Fibroblast of peridontal ligament (primary cell): Measurements from ENCODE around the gene ERBB4.

ENCODE experiments used
- DNase-seq: peaks from one replicate; pipeline ENCODE4 v3.0.0-alpha.2; 2010; ENCODE audit errors: extremely low read depth

The ERBB4 gene

DNA sequence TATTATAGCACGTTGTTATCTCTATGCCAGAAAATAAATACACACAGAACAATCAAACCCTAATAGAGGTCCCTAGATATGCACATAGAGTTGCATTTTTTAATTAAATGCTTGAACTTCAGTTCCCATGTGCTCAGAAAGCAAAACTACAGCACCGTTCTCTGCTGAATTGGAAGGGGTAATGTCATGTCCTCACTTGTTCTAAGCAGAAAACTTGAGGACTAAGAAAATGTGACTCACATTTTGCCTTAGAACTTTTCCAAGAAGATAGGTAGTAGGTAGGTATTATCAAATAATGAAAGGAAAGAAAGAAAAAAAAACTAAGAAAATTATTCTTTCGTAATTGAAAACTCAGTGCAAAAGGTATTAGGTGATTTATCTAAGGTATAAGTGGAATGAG, 607.3 kb downstream of the ERBB4 start:
- DNase-seq: no peak

DNA sequence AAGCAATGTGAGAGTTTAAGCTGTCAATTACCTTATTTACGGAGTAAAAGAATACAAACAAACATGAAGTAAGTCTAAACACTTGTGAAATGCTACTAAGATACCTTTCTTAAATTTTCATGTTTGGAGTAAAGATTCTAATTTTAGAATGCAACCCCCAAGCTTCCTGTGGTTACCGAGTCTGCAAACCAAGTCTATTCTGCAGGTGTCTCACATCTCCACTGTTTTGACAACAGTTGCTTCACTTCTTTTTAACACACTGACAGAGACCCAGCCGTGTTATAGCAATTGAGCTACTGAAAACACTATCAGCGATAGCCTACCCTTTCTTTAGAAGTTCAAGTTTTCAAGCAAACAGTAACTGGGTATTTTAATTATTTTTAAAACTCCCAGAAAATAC, 608.3 kb downstream of the ERBB4 start:
- DNase-seq: no peak

DNA sequence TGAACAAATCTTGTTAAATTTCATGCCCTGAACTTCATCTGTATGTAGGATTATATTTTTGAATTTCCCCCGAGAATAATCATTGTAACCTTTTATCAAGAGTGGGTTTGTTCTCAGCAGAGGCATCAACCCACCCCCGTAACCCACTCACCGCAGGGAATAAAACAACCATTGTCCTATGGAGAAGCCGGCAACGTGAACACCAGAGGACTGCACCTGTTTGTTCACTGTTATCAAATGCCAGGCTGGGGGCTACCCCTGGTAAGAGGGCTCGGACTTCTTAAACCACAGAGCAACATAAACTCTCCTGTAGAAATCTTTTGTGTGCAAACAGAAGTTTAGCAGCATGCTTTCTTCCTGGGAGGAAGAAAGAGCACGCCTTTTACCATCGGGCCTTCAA, 610.4 kb downstream of the ERBB4 start:
- DNase-seq: no peak

DNA sequence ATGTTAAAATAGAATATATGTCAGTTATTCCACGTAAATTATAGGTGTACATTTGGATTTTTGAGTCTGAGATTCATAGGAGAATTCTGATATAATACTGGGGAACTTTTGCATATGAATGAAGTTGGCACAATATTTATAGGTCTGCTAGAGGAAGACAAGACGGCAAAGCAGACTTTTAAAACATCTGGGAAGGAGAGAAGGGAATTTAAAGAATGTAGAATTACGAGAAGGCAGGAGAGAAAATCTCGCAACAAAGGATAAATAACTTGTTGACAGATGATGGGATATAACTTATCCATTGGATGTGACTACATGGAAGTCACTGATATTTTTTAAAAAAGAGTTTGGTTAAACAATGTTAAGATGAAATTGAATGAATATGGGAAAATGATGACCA, 615.6 kb downstream of the ERBB4 start:
- no peak for DNase-seq

DNA sequence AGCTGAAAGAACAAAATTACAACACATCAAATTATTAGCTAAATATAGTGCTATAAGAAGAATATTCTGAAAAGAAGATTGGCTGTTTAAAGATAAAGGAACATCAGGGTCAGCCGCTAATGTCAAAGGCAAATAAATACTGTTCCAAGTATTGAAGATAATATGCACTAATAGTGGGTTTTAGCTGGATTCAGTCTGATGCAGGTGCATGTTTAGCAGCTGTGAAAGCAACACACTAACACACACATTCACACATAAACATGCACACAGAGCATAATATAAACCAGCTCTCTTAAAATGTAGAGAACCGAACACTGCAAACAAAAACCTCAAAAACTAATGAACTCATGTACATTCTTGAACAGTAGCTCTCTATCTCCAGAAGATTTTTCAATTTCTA, 634.6 kb downstream of the ERBB4 start:
- DNase-seq: no peak

DNA sequence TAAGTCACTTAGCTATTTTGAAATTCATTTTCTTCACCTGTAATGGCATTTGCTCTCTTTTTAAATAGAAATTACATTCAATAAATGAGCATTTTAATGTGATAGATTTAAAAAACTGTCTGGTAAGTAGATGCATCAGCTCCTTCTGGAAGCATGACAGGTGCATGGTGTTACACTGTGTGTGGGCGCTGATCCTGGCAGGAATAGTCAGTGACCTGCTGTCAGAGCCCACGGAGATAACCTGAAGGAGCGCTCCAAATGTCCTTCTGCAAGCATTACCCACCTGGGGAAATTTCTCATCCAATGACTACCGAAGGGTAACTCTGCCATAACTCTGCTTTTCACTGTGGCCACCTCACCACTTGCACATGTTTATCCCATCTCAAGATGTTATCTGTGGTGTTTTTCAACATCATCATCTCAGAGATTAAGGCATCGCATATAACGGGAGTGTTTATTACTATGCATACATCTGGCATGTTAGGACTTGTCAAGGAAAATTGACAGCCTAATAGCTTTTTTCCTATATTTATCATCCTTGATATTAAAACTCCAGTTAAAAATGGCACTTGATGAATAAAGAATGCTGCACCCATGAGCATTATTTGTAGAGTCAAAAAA, 637.3 kb downstream of the ERBB4 start:
- no peak for DNase-seq

DNA sequence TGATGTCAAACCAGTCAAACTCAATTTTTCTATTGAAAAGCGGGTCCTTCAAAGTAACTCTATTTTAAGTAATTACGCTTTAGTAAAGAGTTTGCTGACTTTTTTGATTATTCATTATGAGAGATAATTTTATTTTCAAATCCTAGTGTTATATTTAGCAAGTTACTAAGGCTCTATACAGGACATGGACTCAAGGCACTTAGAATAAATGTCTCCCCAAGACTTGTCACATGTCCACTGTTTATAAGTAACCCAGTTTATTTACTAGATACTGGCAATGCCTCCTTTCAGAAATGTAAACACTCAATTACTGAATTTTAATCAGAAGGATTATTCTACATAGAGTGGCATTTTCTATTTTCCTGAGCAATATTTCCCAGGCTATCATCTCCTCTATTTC, 638.1 kb downstream of the ERBB4 start:
- DNase-seq: peak; percentile 4

DNA sequence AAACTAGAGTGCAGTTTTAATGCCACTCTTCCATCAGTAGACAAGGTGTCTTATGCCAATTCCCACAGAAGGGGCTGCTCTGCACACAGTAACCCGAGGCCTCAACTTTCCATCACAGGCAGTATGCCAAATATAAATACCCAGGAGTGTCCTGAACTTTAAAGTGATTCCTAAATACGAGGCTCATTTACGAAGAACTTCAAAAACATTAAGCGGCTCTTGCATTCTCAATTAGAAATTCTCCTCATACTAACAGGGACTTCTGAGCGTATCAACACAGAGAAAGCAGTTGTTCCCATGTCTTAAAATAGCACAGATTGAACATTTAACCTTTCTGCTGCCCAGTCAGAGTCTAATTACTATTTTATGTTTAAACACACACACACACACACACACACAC, 638.6 kb downstream of the ERBB4 start:
- DNase-seq: peak; percentile 55

DNA sequence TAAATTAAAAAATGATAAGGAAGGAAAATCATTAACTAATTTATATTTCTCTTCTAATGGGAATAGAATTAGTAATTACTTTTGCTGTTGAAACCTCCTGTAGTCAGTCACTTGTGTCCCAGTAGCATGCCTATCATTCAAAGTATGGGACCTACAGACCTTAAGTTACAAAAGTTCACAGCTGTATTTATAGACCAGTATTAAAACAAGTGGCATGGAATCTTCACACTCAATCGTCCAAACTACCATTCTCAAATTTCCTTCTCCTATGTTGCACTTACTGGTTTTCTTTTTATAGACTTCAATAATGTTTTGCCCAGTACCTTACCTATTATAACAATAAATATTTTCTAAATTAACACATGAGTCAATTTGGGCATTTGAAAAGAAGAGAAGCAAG, 639.9 kb downstream of the ERBB4 start:
- DNase-seq: no peak

DNA sequence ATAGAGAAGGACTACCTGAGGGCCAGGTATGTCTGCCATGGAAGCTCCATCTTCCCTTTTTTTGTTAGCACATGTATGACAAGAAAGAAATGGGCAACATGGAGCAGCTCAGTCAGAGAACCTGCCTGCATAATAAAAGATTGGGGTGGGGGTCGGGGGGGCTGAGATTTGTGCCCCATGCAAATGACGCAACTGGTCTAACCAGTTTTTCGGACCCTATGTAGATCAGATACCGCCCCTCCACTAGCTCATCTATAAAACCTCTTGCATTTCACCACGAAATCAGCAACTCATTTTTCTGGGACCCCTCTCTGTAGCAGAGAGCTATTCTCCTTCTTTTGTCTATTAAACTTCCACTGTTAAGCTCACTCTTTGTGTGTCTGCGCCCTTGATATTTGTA, 657.2 kb downstream of the ERBB4 start:
- no peak for DNase-seq

DNA sequence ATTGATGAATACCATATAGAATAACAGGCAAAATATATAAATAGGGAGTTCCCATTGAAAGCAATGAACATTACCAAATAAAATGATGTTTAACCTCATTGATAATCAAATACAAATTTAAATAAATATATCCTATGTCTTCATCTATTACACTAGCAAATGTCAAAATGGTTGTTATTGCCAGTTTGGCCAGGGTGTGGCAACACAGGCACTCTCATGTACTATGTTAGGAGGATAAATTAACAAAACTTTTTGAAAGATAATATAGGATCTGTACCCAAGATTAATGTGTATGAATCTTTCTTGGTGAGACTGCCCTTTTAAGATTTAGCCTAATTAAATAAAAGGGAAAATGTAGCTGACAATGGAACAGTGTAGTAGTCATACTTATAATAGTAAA, 659.3 kb downstream of the ERBB4 start:
- DNase-seq: peak; percentile 75

DNA sequence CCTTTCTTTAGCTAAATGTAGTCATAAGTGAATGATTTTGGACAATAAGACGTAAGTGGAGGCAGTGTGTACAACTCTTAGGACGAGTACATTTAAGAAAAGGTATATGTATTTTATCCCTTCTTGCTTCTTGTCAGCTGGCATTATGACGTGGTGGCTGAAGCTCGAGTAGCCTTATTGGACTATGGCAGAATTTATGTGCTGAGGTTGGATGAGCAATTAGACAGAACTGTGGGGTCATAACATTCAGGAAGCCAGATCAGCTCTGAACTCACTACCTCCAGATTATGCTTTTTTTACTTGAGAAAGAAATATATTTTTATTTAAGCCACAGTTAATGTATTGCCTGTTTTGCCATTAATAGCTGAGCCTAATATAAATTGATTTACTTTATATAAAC, 661.5 kb downstream of the ERBB4 start:
- no peak for DNase-seq

DNA sequence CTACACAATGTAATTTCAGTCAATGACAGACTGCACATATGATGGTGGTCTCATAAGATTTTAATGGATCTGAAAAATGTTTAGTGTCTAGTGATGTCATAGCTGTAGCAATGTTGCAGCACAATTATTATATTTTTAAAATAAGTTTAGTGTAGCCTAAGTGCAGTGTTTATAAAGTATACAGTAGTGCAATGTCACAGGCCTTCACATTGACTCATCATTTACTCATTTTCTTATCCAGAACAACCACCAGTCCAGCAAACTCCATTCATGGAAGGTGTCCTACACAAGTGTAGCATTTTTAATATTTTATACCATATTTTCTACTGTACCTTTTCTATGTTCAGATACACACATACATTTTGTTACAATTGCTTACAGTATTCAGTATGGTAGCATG, 663.1 kb downstream of the ERBB4 start:
- no peak for DNase-seq

DNA sequence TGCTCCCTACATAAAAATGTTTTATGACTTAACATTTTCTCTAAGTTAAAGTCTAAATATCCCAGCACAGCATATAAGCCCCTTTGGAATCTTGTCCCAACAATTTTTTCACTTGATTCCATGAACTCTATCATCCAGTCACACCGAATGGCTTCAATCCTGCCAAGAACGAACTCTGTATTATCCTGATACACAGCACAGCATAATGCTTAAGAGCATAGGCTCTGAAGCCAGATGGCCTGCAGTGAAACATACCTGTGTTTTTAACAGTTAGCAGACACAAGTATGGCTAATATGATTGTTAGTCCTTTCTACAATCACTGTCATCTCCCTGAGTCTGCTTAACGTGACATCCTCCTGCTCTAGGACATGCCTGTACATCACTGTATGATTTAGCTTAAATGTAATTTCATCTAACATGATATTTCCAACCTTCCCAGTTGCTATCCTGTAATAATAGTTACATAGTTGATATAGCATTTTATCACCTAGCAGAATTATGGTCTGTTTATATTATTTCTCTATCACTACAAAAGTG, 669.5 kb downstream of the ERBB4 start:
- no peak for DNase-seq

DNA sequence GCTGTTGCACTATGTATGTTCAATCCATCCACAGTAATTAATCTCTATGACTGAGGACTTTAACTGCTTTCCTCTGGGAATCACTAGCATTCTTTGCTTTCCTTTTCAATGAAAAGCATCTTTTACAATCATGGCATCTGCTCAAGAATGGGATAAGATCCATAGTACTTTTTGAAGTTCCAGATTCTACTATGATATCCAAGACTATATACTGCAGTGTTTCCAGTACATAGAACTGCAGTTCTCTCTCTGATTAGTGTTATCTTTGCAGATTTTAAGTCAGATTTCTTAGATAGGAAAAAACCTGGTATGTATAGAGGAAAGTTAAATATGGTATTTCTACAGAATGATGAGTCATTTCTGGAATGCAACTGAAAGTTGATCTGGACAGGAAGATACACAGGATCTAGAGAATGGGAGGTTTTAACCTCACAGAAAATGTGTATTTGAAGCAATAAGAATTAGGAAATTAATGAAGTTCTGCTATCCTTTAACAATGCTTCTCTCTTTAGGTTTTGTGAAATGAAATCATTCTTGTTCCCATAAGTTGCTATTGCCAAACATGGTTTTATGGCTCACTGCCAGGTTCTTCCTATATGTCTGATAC, 670.7 kb downstream of the ERBB4 start:
- DNase-seq: peak; percentile 72

DNA sequence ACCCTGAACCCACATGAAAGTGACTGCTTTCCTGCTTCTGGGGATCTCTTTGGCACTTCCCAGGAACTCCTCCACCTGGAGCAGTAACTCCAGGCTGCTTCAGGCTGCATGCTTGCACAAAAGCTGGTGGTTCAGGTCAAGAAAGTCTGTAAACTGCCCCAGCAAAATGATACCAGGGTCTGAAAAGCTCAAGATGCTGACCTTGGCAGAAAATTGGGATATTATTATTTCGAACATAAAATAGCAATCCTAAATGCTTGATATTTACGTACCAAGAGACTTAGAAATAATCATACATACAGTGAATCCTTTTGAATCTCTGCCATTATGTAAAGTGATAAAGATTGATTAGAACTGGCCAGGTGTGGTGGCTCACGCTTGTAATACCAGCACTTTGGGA, 674.3 kb downstream of the ERBB4 start:
- no peak for DNase-seq

DNA sequence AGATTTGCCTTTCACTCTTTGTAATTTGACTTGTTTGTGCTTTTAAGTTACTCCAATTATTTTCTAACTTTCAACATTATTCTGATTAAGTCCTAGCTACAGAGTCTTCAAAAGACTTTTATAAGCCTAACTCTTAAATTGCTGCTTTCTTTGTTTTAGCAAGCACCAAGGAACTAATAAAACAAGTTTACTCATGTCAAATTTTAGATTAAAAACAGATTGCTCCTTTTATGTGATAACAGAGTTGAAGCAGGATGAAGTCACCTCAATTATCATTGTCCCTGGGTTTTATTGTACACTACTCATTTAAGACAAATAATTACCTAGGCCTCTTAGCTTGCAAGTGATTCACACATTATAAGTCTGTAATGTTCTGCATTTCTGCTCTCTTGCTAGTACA, 678.4 kb downstream of the ERBB4 start:
- DNase-seq: no peak

DNA sequence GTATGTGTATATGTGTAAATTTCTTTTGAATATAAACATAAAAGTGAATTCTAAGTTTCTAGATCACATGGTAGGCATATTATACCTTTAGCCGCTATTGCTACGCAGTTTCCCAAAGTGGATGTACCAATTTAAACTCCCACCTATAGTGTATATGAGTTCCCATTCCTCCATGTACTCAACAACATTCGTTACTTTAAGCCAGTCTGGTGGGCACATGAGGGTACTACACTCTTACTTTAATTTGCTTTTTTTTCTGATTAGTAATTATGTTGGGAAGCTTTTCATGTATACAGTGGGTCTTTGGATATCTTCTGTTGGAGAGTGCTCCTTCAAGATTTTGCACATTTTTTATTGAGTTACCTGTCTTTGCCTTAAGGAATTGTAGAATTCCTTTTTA, 683.8 kb downstream of the ERBB4 start:
- DNase-seq: no peak

DNA sequence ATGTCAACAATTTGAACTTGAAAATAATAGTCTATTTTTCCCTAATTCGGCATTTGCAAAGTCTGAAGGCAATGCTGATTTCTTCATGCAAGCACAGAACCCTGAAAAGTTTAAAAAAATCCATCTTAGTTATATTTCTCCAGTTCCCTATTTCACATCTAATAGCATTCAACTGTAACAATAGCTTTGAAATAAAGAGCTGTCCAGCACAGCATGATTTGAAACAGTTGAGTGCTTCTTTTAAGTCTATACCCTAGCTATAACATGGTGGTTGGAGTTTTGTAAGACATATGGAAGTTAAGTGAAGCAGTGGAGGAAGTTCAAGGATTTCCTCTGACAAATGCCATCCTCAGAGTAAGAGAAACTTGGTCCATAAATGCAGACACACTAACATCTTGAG, 691.9 kb downstream of the ERBB4 start:
- no peak for DNase-seq

DNA sequence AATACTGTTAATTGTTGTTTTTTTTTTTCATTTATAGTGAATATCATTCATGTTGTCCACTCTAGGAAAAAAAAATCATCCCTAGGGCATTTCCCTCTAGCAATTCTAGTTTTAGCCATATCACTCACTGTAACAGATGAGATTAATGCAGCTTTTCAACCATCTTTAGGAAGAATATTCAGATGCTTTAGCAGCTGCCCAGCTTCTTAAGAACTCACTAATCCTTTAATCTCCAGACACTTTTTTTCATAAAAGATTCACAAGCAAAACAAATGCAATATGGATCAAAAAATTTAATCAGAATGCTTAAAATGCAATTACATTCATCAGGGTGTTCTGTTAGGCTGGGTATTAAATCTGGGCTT, 692.6 kb downstream of the ERBB4 start:
- no peak for DNase-seq

DNA sequence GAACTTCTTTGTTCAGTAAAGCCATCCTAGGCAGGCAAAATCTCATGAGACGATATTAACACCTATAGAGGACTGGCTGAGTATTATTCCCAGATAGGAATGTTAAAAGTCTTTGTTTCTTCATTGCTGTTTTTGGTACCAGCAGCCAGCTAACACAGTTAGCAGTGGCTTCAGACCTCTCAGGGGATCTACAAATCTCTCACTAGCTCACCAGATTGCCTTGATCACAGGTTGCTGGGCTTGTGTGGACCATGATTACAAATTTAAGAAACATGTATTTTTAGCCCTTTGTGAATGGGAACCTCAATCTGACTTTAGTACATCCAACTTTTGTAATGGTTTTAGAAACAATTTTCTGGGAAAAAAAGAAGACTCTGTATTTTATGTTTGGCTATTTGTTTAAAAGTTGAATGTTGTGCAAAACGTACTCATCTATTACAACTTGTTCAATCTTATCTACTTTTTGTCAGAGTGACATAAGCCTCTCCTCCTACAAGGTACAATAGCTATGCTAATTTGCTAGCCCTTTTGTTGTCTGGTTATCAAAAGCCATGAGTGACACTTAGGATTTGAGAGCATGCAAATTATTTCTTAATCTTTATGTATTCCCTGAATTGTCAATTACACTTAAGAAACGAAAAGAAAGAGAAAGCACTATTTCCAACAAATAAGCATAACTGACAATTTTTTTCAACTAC, 693.1 kb downstream of the ERBB4 start:
- DNase-seq: no peak

DNA sequence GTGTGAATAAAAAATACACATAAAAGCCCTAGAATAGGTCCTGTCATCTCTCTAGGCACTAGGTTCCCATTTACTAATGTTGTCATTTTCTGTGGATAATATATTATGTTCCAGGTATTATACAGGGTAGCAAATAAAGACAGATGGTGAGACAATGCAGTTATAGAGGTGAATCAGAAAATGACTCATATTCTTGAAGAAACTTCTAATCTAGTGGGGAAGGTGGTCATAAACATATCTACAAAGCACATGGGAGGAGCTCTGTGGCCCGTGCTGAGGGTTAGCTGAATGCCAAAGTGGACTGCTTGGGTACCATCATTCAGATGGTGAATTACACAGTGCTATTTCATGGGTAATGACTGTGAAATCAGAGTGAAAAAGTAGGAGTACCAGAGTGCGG, 700.9 kb downstream of the ERBB4 start:
- DNase-seq: no peak

DNA sequence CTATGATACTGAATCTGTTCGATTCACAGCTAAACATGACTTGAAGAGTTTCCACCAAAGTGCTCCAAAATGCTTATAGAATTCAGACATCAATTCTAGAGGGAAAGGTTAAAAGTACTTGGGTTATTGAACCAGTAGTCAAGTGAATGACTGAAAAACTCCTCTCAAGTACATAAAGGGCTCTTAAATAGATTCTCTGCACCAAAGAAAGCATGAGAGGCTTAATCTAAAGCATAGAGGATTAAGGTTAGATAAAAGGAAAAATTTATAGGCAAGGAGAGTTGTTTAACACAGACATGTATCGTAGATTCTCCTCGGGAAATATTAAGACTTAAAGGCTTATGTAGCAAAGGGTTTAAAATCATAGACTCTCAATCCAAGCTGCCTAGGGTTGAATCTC, 701.4 kb downstream of the ERBB4 start:
- DNase-seq: no peak
